Measurements from ENCODE around the gene GLB1L2.

GLB1L2 gene

GRCh38 chr11:134383576-134384221 lies 51.9 kb downstream of the GLB1L2 start:
- DNase-seq (ENCODE audit: low read depth in 1 of 2, low spot score in 1 of 2), result no peak

GRCh38 chr11:134384406-134384805 lies 52.6 kb downstream of the GLB1L2 start:
- DNase-seq (ENCODE audit: low read depth in 1 of 2, low spot score in 1 of 2), result no peak

GRCh38 chr11:134385171-134385570 lies 53.4 kb downstream of the GLB1L2 start:
- no peak for DNase-seq (ENCODE audit: low read depth in 1 of 2, low spot score in 1 of 2)

GRCh38 chr11:134385774-134386565 lies 54.2 kb downstream of the GLB1L2 start:
- no peak for DNase-seq (ENCODE audit: low read depth in 1 of 2, low spot score in 1 of 2)

- DNase-seq (ENCODE audit: low read depth in 1 of 2, low spot score in 1 of 2), result no peak
Measured at GRCh38 chr11:134386945-134387344, 55.2 kb downstream of the GLB1L2 start.

- no peak for DNase-seq (ENCODE audit: low read depth in 1 of 2, low spot score in 1 of 2)
Measured at GRCh38 chr11:134387501-134387900, 55.7 kb downstream of the GLB1L2 start.

GRCh38 chr11:134388590-134388989 lies 56.8 kb downstream of the GLB1L2 start:
- DNase-seq (ENCODE audit: low read depth in 1 of 2, low spot score in 1 of 2), result no peak

GRCh38 chr11:134389464-134390180 lies 57.8 kb downstream of the GLB1L2 start:
- DNase-seq (ENCODE audit: low read depth in 1 of 2, low spot score in 1 of 2), result no peak

- DNase-seq (ENCODE audit: low read depth in 1 of 2, low spot score in 1 of 2), result no peak
Measured at GRCh38 chr11:134390706-134391569, 59.1 kb downstream of the GLB1L2 start.

- DNase-seq (ENCODE audit: low read depth in 1 of 2, low spot score in 1 of 2), result no peak
Measured at GRCh38 chr11:134391656-134392055, 59.9 kb downstream of the GLB1L2 start.

GRCh38 chr11:134392953-134393615 lies 61.3 kb downstream of the GLB1L2 start:
- no peak for DNase-seq (ENCODE audit: low read depth in 1 of 2, low spot score in 1 of 2)

GRCh38 chr11:134393638-134394037 lies 61.9 kb downstream of the GLB1L2 start:
- no peak for DNase-seq (ENCODE audit: low read depth in 1 of 2, low spot score in 1 of 2)

- no peak for DNase-seq (ENCODE audit: low read depth in 1 of 2, low spot score in 1 of 2)
Measured at GRCh38 chr11:134394311-134394710, 62.5 kb downstream of the GLB1L2 start.

- no peak for DNase-seq (ENCODE audit: low read depth in 1 of 2, low spot score in 1 of 2)
Measured at GRCh38 chr11:134395002-134395401, 63.2 kb downstream of the GLB1L2 start.

GRCh38 chr11:134397304-134398078 lies 65.7 kb downstream of the GLB1L2 start:
- DNase-seq (ENCODE audit: low read depth in 1 of 2, low spot score in 1 of 2), result no peak

GRCh38 chr11:134398079-134398444 lies 66.3 kb downstream of the GLB1L2 start:
- DNase-seq (ENCODE audit: low read depth in 1 of 2, low spot score in 1 of 2), result no peak

GRCh38 chr11:134398644-134399292 lies 67.0 kb downstream of the GLB1L2 start:
- DNase-seq (ENCODE audit: low read depth in 1 of 2, low spot score in 1 of 2), result no peak

- DNase-seq (ENCODE audit: low read depth in 1 of 2, low spot score in 1 of 2), result no peak
Measured at GRCh38 chr11:134399293-134399654, 67.5 kb downstream of the GLB1L2 start.

- DNase-seq (ENCODE audit: low read depth in 1 of 2, low spot score in 1 of 2), result no peak
Measured at GRCh38 chr11:134399996-134400395, 68.2 kb downstream of the GLB1L2 start.
